GM12801 (cell line): ENCODE results near the gene DTD1.

Source experiments
- TF ChIP-seq, protein P1 (sequence below): IDR thresholded peaks from one replicate; pipeline ENCODE4 v1.5.1; 2011; ENCODE audit warnings: control low read depth; ENCODE audit not compliant: insufficient read length; ENCODE audit errors: extremely low read depth

Gene DTD1

DNA sequence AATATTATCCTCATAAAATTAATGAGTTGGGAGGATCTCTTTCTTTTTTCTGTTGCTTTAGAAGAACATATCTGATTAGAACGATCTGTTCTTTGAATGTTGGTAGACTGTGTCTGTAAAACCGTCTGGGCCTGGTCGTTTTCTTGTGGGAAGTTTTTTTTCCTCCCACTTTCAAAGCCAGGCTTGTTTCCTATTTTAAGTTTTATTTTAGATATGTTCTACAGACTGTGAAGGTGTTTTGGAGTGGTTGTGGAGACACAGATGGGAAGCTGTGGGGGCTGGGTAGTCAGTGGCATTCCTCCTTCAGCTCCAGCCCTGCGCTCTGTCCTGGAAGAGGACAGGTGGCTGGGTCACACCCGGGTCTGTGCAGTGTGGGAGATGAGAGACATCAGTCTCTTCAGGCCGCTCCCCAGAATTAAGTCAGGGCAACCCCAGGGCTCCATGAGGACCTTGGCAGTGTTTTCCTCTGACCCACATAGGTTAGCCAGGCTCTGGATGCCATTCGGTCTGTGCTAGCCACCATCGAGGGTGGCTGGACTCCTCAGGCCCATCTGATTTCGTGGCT lies 133.8 kb downstream of the DTD1 start:
- TF ChIP-seq, protein P1, sequence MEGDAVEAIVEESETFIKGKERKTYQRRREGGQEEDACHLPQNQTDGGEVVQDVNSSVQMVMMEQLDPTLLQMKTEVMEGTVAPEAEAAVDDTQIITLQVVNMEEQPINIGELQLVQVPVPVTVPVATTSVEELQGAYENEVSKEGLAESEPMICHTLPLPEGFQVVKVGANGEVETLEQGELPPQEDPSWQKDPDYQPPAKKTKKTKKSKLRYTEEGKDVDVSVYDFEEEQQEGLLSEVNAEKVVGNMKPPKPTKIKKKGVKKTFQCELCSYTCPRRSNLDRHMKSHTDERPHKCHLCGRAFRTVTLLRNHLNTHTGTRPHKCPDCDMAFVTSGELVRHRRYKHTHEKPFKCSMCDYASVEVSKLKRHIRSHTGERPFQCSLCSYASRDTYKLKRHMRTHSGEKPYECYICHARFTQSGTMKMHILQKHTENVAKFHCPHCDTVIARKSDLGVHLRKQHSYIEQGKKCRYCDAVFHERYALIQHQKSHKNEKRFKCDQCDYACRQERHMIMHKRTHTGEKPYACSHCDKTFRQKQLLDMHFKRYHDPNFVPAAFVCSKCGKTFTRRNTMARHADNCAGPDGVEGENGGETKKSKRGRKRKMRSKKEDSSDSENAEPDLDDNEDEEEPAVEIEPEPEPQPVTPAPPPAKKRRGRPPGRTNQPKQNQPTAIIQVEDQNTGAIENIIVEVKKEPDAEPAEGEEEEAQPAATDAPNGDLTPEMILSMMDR: no peak

DNA sequence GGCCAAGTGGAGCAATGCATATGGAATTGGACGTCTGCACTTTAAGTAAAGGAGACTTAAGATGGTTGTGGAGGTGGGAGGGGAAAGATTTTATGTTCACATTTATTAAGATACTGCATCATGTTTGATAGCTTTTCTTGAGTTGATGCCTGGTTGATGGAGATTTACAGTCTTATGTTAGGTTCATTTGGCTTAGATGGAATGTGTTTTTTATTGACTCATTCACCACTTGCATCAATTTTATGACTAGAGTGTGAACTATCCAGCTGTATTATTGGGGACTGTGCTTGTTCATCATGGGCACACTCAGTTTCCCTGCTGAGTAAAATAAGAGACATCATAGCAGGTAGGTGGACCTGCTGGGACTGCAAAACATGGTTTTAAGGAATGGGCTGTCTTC lies 134.5 kb downstream of the DTD1 start:
- TF ChIP-seq, protein P1: no peak

DNA sequence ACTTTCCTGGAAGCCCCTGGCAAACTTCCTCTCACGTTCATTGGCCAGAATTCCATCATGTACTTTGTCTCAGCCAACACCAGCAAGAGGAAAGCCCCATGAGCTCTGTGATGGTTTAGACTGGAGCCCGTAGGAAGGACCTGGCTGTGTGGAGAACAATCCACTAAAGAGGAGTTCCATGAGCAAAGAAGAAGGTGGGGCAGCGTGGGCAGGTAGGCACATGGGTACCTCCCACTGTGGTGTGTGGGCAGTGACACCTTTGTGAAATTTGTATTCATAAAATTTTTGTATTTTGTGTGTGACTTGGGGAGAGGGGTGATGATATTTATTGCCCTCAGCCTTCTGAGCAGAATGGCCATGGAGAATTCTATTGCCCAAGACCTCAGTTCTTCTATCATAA lies 136.2 kb downstream of the DTD1 start:
- TF ChIP-seq, protein P1: no peak

DNA sequence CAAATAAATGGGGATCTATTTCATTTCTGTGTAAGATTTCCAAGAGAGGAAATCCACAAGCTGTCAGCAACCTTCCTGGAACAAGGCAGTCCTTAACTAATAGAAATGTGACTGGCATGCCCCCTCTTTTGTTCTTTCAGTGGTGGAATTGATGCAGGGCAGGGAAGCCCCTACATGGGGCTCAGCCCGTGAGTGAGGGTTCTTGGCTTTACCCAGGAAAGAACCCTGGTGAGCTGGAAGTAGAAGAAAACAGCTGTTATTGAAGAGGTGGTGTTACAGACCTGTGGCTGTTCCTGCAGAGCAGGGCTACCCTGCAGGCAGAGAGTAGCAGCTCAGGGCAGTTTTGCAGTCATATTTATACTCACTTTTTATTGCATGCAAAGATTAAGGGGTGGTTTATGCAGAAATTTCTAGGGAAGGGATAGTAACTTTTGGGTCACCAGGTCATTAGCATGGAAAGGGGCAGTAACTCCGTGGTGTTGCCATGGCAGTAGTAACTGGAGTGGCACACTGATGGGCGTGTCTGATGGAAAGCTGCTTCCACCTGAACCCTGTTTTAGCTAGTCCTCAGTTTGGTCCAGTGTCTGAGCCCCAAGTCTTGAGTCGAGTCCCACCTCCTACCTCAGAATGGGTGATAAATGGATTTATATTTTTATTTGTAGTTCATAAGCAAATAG lies 137.1 kb downstream of the DTD1 start:
- TF ChIP-seq, protein P1: no peak

DNA sequence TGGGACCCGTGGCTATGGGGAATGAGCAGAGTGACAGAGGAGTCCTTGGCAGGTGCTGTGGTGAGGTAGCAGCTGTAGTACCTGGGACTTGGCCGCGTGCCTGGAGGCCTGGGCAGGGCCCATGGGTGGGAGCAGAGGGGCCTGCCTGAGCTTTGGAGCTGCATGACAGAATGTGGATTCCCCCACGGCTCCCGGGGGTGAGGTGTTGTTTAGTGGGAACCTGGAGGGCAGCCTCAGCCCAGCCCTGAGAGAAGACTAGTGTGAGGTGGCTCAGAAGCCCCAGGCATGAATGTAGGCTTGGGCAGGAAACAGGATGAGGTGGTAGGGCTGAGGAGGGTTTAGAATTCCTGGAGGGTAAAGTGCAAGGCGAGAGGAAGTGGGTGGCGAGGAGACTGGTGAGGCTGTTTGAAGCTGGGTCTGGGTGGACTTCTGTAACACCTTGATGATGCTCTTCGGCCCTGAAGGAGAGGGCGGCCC lies 139.2 kb downstream of the DTD1 start:
- TF ChIP-seq, protein P1: no peak

DNA sequence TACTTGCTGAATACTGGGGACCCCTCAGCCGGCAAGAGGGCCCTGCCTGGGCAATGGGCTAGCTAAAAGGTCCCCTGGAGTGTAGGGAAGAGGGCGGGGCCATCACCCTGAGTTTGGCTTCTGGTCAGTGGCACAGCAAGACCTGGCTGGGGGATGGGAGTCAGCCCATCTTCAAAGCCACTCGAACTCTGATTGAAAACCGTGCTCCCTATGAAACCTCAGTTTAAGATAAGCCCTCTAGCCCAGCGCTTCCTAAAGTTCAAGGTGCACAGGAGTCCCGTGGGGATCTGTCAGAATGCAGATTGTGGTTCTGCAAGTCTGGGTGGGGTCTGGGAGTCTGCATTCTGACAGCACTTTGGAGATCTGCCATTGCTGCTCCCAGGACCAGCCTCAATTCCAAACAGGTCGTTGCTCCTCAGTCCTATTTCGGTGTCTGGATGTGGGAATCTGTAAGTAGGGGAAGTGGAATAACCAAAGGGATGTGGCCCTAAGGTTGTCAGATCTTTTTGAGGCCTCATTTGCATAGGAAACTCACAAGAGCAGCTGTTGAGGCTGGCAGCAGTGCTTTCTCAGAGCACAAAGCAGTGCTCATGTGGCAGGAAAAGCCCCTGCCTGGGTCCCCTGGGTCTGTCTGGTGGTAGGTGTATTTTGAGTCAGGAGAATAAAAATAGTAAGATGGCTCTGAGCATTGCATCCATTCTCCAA lies 140.5 kb downstream of the DTD1 start:
- TF ChIP-seq, protein P1: no peak

DNA sequence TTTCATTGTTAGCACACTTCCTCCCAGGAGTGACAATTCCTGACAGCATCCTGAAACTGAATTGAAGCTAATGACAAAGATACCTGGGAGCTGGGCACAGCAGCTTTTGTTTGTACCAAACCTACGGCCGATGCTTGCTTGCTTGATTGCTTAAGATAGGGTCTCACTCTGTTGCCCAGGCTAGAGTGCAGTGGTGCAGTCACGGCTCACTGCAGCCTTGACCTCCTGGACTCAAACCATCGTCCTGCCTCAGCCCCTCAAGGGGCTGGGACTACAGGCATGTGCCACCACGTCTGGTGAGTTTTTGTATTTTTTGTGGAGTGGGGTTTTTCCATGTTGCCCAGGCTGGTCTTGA lies 141.0 kb downstream of the DTD1 start:
- TF ChIP-seq, protein P1: no peak
